GM21367 (cell line): Measurements from ENCODE around the gene PTPN13.
"Not testable (repeated sequence)": the region's sequence is repeated elsewhere in the genome, so short reads cannot be mapped to it uniquely, and the experiment has no call there.

Source experiments
- ATAC-seq: cut with Tn5 transposase; IDR thresholded peaks from one replicate; pipeline ENCODE4 v1.9.1; 2021; ENCODE audit not compliant: unreplicated experiment

Gene PTPN13

GRCh38 chr4:86641516-86642090 is 47.5 kb downstream of the PTPN13 start:
- no peak for ATAC-seq

DNA sequence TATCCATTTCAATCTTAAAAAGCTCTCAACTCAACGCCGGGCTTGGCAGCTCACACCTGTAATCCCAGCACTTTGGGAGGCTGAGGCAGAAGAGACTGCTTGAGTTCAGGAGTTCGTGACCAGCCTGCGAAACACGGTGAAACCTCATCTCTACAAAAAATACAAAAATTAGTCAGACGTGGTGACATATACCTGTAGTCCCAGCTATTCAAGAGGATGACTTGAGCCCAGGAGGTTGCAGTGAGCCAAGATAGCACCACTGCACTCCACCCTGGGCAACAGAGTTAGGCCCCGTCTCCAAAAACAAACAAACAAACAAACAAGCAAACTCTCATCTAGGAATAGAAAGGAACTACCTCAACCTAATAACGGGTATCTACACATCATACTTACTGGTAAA is 50.8 kb downstream of the PTPN13 start:
- ATAC-seq: no peak

- ATAC-seq: no peak
These were observed 58.3 kb downstream of the PTPN13 start for GRCh38 chr4:86652332-86652932.

- ATAC-seq: no peak
These were observed 59.2 kb downstream of the PTPN13 start for GRCh38 chr4:86653237-86653865.

DNA sequence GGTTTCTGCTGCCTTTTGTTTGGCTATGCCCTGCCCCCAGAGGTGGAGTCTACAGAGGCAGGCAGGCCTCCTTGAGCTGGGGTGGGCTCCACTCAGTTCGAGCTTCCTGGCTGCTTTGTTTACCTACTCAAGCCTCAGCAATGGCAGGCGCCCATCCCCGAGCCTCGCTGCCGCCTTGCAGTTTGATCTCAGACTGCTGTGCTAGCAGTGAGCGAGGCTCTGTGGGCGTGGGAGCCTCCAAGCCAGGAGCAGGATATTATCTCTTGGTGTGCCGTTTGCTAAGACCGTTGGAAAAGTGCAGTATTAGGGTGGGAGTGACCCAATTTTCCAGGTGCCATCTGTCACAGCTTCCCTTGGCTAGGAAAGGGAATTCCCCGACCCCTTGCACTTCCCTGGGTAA is 62.7 kb downstream of the PTPN13 start:
- not testable (repeated sequence) for ATAC-seq

DNA sequence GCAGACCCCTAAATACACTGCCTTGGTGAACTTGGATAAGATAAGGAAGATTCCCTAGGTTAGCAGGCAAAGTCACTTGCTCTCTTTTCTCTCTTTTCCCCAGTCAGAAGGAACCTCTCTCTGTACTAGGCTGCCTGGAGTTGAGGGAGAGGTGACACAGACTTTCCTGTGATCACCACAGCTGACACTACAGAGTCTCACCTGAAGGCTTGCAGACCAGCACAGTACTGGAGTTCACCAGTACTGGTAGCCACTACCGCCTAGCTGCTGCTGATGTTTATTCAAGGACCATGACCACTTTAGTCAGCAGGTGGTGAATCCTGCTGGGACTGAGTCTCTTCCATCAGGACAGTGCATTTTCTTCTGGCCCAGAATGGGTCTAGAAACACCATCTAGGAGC is 63.3 kb downstream of the PTPN13 start:
- no peak for ATAC-seq

GRCh38 chr4:86657910-86658309 is 63.8 kb downstream of the PTPN13 start:
- ATAC-seq: no peak

DNA sequence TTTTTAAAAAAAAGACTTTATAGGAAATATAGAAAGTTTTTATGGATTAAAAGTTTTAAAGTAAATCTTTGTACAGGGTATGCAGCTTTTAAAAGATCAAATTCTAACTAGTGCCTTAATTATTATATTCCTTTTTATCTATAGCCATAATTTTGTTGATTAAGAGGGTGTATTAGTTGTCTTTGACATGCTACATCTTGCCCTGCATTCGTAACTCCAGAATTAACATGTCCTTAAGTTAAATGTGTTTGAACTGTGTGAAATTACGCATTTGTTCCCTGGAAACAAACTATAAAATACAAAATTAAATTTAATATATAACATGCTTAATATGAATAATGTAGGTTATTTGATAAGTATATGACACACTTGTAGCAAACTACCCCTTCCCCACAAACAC is 66.3 kb downstream of the PTPN13 start:
- ATAC-seq: no peak

DNA sequence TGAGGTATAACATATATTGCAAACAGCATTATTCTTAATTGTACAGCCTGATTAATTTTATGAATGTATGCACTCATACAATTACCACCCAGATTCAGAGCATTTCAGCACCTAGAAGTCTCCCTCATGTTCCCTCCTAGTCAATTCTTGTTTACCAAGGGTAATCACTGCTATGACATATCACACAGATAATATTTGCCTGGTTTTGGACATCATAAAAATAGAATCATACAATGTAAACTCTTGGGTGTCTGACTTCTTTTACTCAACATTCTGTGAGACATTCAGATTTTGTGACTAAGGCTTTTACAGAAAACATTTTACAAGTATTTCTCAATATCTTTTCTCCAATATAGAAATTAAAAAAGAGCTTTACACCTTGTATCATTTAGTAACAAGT is 66.9 kb downstream of the PTPN13 start:
- no peak for ATAC-seq

DNA sequence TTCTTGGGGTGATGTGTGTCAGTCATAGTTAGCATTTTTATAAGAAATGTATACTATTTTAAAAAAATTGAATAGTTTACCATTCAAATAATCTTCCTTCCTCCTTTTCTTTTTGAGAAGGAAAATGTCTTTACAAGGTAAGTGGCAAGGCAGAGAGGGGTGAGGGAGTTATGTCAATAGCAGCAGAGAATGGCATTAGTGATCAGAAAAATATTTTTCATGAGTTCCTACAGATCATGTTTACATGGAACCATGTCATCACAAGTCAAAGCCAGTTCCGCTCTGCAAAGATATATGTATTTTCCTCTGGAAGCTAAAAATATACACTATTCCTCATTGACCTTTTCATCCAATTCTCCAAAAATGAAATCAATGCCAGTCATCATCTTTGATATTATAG is 67.3 kb downstream of the PTPN13 start:
- ATAC-seq: no peak

GRCh38 chr4:86664959-86665358 is 70.8 kb downstream of the PTPN13 start:
- ATAC-seq: no peak

GRCh38 chr4:86670298-86670697 is 76.2 kb downstream of the PTPN13 start:
- no peak for ATAC-seq

DNA sequence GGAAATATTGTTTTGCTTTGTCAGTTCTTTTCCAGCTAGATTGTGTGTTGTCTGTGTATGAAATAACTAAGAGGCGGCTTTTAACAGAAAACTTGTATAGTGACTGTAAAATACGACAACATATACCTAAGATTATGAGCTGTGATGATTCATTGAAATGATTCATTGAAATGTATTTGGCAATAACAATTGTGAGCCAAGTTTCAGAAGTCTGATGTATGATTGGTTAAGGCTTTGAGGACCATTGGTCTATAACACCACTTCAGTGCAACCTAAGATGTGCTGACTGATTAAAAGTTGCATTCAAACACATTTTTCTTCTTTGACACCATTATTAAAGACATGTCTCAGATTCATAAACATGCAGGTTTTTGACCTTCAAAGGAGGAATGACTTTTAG is 76.6 kb downstream of the PTPN13 start:
- no peak for ATAC-seq

DNA sequence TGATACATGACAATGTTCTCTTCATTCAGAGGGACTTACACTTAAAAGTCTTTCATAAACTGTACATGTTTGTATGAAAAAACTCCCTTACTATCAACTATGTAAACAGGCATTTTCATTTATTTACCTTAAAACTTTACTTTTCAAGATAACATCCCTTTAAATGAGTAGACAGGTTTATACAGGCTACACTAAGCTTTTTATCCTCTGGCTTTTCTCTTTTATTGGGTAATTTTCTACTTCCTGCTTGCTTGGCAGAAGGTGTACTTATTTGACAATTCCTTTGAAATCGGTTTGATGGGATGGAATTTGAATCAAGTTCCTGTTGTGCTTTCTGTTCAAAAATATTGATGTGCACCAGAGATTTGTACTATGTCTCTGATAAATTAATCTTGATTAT is 81.4 kb downstream of the PTPN13 start:
- ATAC-seq: no peak

DNA sequence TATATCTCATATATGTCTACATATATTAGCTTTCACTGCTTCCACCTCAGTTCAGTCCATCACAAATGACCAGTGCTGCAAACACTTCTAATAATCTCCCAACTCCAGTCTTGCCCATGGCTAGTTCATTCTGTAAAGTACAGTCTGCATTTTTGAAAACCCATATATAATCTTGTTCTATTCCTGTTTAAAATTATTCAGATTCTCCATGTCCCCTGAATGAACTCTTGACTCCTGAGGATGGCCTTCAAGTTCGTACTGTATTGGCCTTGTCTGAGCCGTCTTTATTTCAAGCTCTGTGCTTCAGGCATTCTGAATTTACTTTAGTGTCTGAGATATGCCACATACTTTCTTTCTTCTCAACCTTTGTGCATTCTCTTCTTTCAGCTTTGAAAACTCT is 84.7 kb downstream of the PTPN13 start:
- no peak for ATAC-seq

DNA sequence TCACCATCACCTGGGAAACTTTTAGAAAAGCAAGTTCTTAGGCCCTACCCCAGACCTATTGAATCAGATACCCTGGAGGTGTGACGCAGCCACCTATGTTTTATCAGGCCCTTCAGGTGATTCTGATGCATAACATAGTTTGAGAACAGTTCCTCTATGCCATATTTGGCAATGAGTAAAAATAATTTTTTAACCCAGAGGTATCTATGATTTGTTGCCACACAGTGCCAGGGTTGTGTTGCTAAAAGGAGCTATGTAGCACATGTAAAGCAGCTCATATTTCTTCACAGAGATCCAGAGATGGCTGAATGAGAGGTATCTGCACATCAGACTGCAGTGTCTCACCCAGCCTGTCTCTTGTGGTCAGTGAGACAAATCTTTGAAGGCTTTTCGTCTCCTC is 85.3 kb downstream of the PTPN13 start:
- ATAC-seq: no peak

DNA sequence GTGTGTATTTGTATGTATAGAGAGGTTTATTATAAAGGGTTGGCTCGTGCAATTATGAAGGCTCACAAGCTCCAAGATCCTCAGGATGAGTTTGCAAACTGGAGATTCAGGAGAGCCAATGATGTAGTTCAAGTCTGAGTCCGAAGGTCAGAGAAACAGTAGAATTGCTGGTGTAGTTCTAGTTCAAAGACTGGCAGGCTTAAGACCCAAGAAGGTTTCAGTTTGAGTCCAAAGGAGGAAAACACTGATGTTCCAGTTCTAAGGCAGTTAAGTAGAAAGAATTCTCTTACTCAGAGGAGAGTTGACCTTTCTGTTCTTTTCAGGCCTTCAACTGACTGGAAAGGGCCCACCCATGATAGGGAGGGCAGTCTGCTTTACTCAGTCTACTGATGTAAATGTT is 89.1 kb downstream of the PTPN13 start:
- ATAC-seq: no peak

- no peak for ATAC-seq
These were observed 89.9 kb downstream of the PTPN13 start for GRCh38 chr4:86683983-86684382.

GRCh38 chr4:86685401-86685800 is 91.3 kb downstream of the PTPN13 start:
- ATAC-seq: no peak

- no peak for ATAC-seq
These were observed 92.6 kb downstream of the PTPN13 start for GRCh38 chr4:86686741-86687140.

DNA sequence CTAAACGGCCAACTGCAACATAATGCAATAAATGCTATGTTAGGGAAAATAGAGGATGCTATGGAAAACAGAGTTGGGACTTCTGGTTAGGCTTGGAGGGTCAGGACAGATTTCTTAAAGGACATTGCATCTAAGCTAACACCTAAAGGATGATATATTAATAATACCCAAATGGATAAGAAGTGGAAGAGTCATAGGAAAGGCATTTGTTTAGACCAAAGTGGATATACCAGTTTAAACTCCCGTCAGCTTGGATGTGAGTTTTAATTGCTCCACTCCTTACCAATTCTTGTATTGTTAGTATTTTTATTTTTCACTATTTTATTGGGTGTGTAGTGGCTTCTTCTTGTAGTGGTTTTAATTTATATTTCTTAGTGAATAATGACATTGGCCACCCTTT is 93.9 kb downstream of the PTPN13 start:
- ATAC-seq: no peak

GRCh38 chr4:86704601-86705000 is 110.5 kb downstream of the PTPN13 start:
- no peak for ATAC-seq
